CD4-positive, alpha-beta memory T cell (primary cell): ENCODE results near the gene RTF1. TPM values are rescaled to one million over a fixed set of nuclear protein-coding genes. Genes with fewer than 3 reads are reported as not detected.
A peak's percentile ranks its signal among the peaks of the same experiment; 100 is the strongest.

Experiments used
- CTCF ChIA-PET: fragments of 350-600 bp; sonication (Branson Sonifier 250); formaldehyde crosslinking; loops from one replicate; lab custom pipeline; 2021; ENCODE audit warnings: inconsistent platforms; ENCODE audit not compliant: partially characterized antibody; lab: Charles Lee
- POLR2A ChIA-PET: fragments of 350-600 bp; sonication (Branson Sonifier 250); formaldehyde crosslinking; loops from one replicate; lab custom pipeline; 2021; ENCODE audit not compliant: partially characterized antibody; lab: Charles Lee
- DNase-seq, 5 donors: peaks; one replicate each; pipeline versions ENCODE4 v3.0.0 to v3.0.0-alpha.2; 2020 to 2022; ENCODE audit warnings: mixed read lengths in 1 of 5
- H3K27ac ChIP-seq: one replicate; pipeline ENCODE4 v1.7.0; 2013; ENCODE audit warnings: low read depth, low read length
- H3K27me3 ChIP-seq: 2 replicates; pipeline ENCODE4 v1.7.0; 2013; ENCODE audit warnings: mild to moderate bottlenecking, low read length, moderate library complexity; ENCODE audit not compliant: insufficient read depth
- H3K36me3 ChIP-seq: 2 replicates; pipeline ENCODE4 v1.7.0; 2013; ENCODE audit warnings: mild to moderate bottlenecking, low read length, moderate library complexity; ENCODE audit not compliant: insufficient read depth
- H3K4me1 ChIP-seq: 2 replicates; pipeline ENCODE4 v1.7.0; 2013; ENCODE audit warnings: mild to moderate bottlenecking, low read length, moderate library complexity; ENCODE audit not compliant: insufficient read depth
- H3K4me3 ChIP-seq, 2 donors: one replicate each; pipeline ENCODE4 v1.7.0; 2013; ENCODE audit warnings: low read length in 2 of 2, mild to moderate bottlenecking in 1 of 2
- H3K9me3 ChIP-seq, 2 donors: one replicate each; pipeline ENCODE4 v1.7.0; 2013; ENCODE audit warnings: low read length in 2 of 2, control low read depth in 1 of 2; ENCODE audit not compliant: control insufficient read depth in 1 of 2
- H3K27ac Mint-ChIP-seq, 7 donors: one replicate each; pipeline ENCODE4 v1.8.0; 2020 to 2021; ENCODE audit warnings: mixed read lengths in 7 of 7, mild to moderate bottlenecking in 6 of 7, inconsistent platforms in 3 of 7, moderate library complexity in 3 of 7
- H3K27me3 Mint-ChIP-seq, 2 donors: one replicate each; pipeline ENCODE4 v1.8.0; 2020 to 2021; ENCODE audit warnings: mixed read lengths in 2 of 2
- H3K36me3 Mint-ChIP-seq, 2 donors: one replicate each; pipeline ENCODE4 v1.8.0; 2020 to 2021; ENCODE audit warnings: mixed read lengths in 2 of 2, inconsistent platforms in 1 of 2, mild to moderate bottlenecking in 1 of 2
- H3K4me1 Mint-ChIP-seq, 4 donors: one replicate each; pipeline ENCODE4 v1.8.0; 2020 to 2021; ENCODE audit warnings: mixed read lengths in 4 of 4, mild to moderate bottlenecking in 1 of 4
- H3K4me3 Mint-ChIP-seq, 8 donors: one replicate each; pipeline ENCODE4 v1.8.0; 2020 to 2021; ENCODE audit warnings: mixed read lengths in 8 of 8, mild to moderate bottlenecking in 7 of 8, moderate library complexity in 6 of 8, inconsistent platforms in 3 of 8
- H3K9me3 Mint-ChIP-seq, 8 donors: one replicate each; pipeline ENCODE4 v1.8.0; 2020 to 2021; ENCODE audit warnings: mixed read lengths in 8 of 8, mild to moderate bottlenecking in 5 of 8, inconsistent platforms in 3 of 8, moderate library complexity in 1 of 8
- intact Hi-C: fragments of 100-400 bp; cut with micrococcal nuclease; formaldehyde crosslinking; loops from one replicate; pipeline ENCODE4 v1.15.1; 2023
- polyA plus RNA-seq, 2 donors: library from polyadenylated mRNA; unstranded; fragments of 300-500 nt; fragmentation: Illumina TruSeq; gene quantifications; one replicate each; pipeline ENCODE4 v1.2.3, GENCODE V29; 2021
- total RNA-seq, 2 experiments: library from RNA; stranded (reverse); gene quantifications; one replicate each; pipeline ENCODE4 v1.2.3, GENCODE V29; 2021

The RTF1 gene
- total and polyA plus RNA-seq, 4 experiments from 2014 or later: 7.4 to 35.9 (median 30.8) TPM

- Mint-ChIP-seq H3K27ac (no peak overlapping the region), H3K9me3 (no peaks in the 10 kb centered on the region), H3K36me3 (no peaks in the 10 kb centered on the region), H3K4me1 (peaks cover 5 to 28% (median 10%) of the 10 kb centered on the region in 4 donors), H3K27me3 (peaks cover 0 to 9% of the 10 kb centered on the region in 2 donors), H3K4me3 (no peak overlapping the region)
- H3K4me1 ChIP-seq: peaks cover 19% of the 10 kb centered on the region
- H3K9me3 ChIP-seq: no peaks in the 10 kb centered on the region
- ChIA-PET CTCF (interaction anchor here (1.1 to 3.8 kb wide), 2 partner anchors 40 to 600 kb away, joined by 3 to 23 read pairs; no protein-coding TSS in a partner anchor), POLR2A (no interaction called here)
- no peak overlapping the region for H3K4me3 ChIP-seq
- no peak for DNase-seq
- intact Hi-C loops: loop anchor here (5.0 kb wide), 2 partner anchors 37 to 52 kb away; partner anchors contain the start of genes RPAP1 and TYRO3
- H3K27ac ChIP-seq: no peak overlapping the region
- no peaks in the 10 kb centered on the region for H3K27me3 ChIP-seq
- H3K36me3 ChIP-seq: no peaks in the 10 kb centered on the region
These were observed 88.0 kb downstream of the RTF1 start for GRCh38 chr15:41504751-41505492.

GRCh38 chr15:41505776-41506175 is 88.9 kb downstream of the RTF1 start:
- Histone ChIP-seq H3K4me1 (peaks cover 18% of the 10 kb centered on the region), H3K36me3 (no peaks in the 10 kb centered on the region), H3K4me3 (no peak overlapping the region), H3K27ac (no peak overlapping the region), H3K9me3 (no peaks in the 10 kb centered on the region), H3K27me3 (no peaks in the 10 kb centered on the region)
- intact Hi-C loops: no loop called here
- CTCF ChIA-PET: interaction anchor here (1.1 to 3.8 kb wide), 2 partner anchors 41 to 601 kb away, joined by 3 to 23 read pairs; no protein-coding TSS in a partner anchor
- Mint-ChIP-seq H3K9me3 (no peaks in the 10 kb centered on the region), H3K4me3 (peak overlapping the region in 1 of 8 donors; percentile 52), H3K27me3 (peaks cover 2 to 6% of the 10 kb centered on the region in 2 donors), H3K27ac (no peak overlapping the region), H3K4me1 (peaks cover 5 to 28% (median 9%) of the 10 kb centered on the region in 4 donors), H3K36me3 (no peaks in the 10 kb centered on the region)
- no peak for DNase-seq
- POLR2A ChIA-PET: no interaction called here

- H3K4me1 Mint-ChIP-seq: peaks cover under 1 to 18% (median 2%) of the 10 kb centered on the region in 4 donors
- H3K27me3 ChIP-seq: no peaks in the 10 kb centered on the region
- ChIA-PET POLR2A (no interaction called here), CTCF (interaction anchor here (0.9 to 3.8 kb wide), 4 partner anchors 9 to 45 kb away, joined by 3 to 23 read pairs (median 5); partner anchors contain the start of gene ITPKA)
- H3K27ac ChIP-seq: no peak overlapping the region
- no peak overlapping the region for H3K4me3 Mint-ChIP-seq
- H3K27me3 Mint-ChIP-seq: peaks cover 1 to 2% of the 10 kb centered on the region in 2 donors
- no peak overlapping the region for H3K27ac Mint-ChIP-seq
- intact Hi-C loops: no loop called here
- no peak overlapping the region for H3K4me3 ChIP-seq
- peaks cover 8% of the 10 kb centered on the region for H3K4me1 ChIP-seq
- H3K36me3 Mint-ChIP-seq: no peaks in the 10 kb centered on the region
- DNase-seq: no peak
- H3K9me3 Mint-ChIP-seq: no peaks in the 10 kb centered on the region
- H3K36me3 ChIP-seq: no peaks in the 10 kb centered on the region
- no peaks in the 10 kb centered on the region for H3K9me3 ChIP-seq
These were observed 90.0 kb downstream of the RTF1 start for GRCh38 chr15:41506796-41507341.

GRCh38 chr15:41507820-41508290 is 91.0 kb downstream of the RTF1 start:
- no peaks in the 10 kb centered on the region for H3K9me3 ChIP-seq
- ChIA-PET POLR2A (no interaction called here), CTCF (interaction anchor here (1.9 to 3.8 kb wide), 2 partner anchors 15 to 43 kb away, joined by 7 to 23 read pairs; partner anchors contain the start of gene ITPKA)
- no peak overlapping the region for H3K4me3 ChIP-seq
- no peaks in the 10 kb centered on the region for H3K36me3 ChIP-seq
- H3K4me3 Mint-ChIP-seq: no peak overlapping the region
- no peaks in the 10 kb centered on the region for H3K36me3 Mint-ChIP-seq
- H3K9me3 Mint-ChIP-seq: no peaks in the 10 kb centered on the region
- peaks cover 1 to 18% (median 8%) of the 10 kb centered on the region in 4 donors for H3K4me1 Mint-ChIP-seq
- DNase-seq: no peak
- H3K27me3 ChIP-seq: peaks cover 8% of the 10 kb centered on the region
- H3K27me3 Mint-ChIP-seq: peaks cover 9 to 10% of the 10 kb centered on the region in 2 donors
- no peak overlapping the region for H3K27ac ChIP-seq
- H3K27ac Mint-ChIP-seq: peak overlapping the region in 2 of 7 donors; percentile 5 to 55
- peaks cover 9% of the 10 kb centered on the region for H3K4me1 ChIP-seq
- intact Hi-C loops: no loop called here

GRCh38 chr15:41510728-41511127 is 93.8 kb downstream of the RTF1 start:
- H3K9me3 ChIP-seq: no peaks in the 10 kb centered on the region
- ChIA-PET CTCF (interaction anchor here (0.6 kb wide), 1 partner anchor 11 kb away, joined by 3 read pairs; no protein-coding TSS in a partner anchor), POLR2A (interaction anchor here (1.5 kb wide), 1 partner anchor 9 kb away, joined by 4 read pairs; no protein-coding TSS in a partner anchor)
- H3K27me3 ChIP-seq: peaks cover 17% of the 10 kb centered on the region
- peak in 1 of 5 donors; percentile 22 for DNase-seq
- intact Hi-C loops: no loop called here
- peaks cover 10 to 13% of the 10 kb centered on the region in 2 donors for H3K27me3 Mint-ChIP-seq
- H3K27ac ChIP-seq: no peak overlapping the region
- no peak overlapping the region for H3K27ac Mint-ChIP-seq
- H3K4me1 Mint-ChIP-seq: peaks cover 6 to 33% (median 24%) of the 10 kb centered on the region in 4 donors
- H3K36me3 Mint-ChIP-seq: no peaks in the 10 kb centered on the region
- no peaks in the 10 kb centered on the region for H3K36me3 ChIP-seq
- peak overlapping the region in 5 of 8 donors; percentile 17 to 52 (median 38) for H3K4me3 Mint-ChIP-seq
- H3K4me3 ChIP-seq: no peak overlapping the region
- no peaks in the 10 kb centered on the region for H3K9me3 Mint-ChIP-seq
- H3K4me1 ChIP-seq: peaks cover 27% of the 10 kb centered on the region

- intact Hi-C loops: no loop called here
- peaks cover 10 to 13% of the 10 kb centered on the region in 2 donors for H3K27me3 Mint-ChIP-seq
These were observed 94.5 kb downstream of the RTF1 start for GRCh38 chr15:41511331-41511898.

More at GRCh38 chr15:41511331-41511898, 94.5 kb downstream of the RTF1 start:
- peaks cover 17% of the 10 kb centered on the region for H3K27me3 ChIP-seq
- peak overlapping the region in 1 of 8 donors; percentile 84 for H3K4me3 Mint-ChIP-seq
- peaks cover 27% of the 10 kb centered on the region for H3K4me1 ChIP-seq
- ChIA-PET POLR2A (interaction anchor here (1.0 to 1.5 kb wide), 2 partner anchors 10 to 17 kb away, joined by 4 to 5 read pairs; no protein-coding TSS in a partner anchor), CTCF (no interaction called here)
- H3K27ac Mint-ChIP-seq: no peak overlapping the region
- no peaks in the 10 kb centered on the region for H3K36me3 ChIP-seq
- H3K9me3 Mint-ChIP-seq: no peaks in the 10 kb centered on the region
- H3K27ac ChIP-seq: no peak overlapping the region
- peaks cover 6 to 33% (median 24%) of the 10 kb centered on the region in 4 donors for H3K4me1 Mint-ChIP-seq
- no peak overlapping the region for H3K4me3 ChIP-seq
- no peaks in the 10 kb centered on the region for H3K9me3 ChIP-seq
- H3K36me3 Mint-ChIP-seq: no peaks in the 10 kb centered on the region
- no peak for DNase-seq
